OCI-LY7 (cell line): Measurements from ENCODE around the gene NLGN1. TPM values are rescaled to one million over a fixed set of nuclear protein-coding genes. Genes with fewer than 3 reads are reported as not detected.

ENCODE experiments used
- BruUV-seq: library from RNA; stranded (reverse); fragments of 400-500 nt; replicated peaks from 2 replicates; lab custom pipeline; 2021; lab: Mats Ljungman, UMichigan
- CTCF ChIA-PET: fragments of 300-600 bp; sonication (Branson Sonifier 250); formaldehyde crosslinking; loops from one replicate; lab custom pipeline; 2022; ENCODE audit warnings: antibody characterized with exemption; ENCODE audit not compliant: unreplicated experiment; lab: Charles Lee
- POLR2A ChIA-PET: fragments of 300-600 bp; sonication (Branson Sonifier 250); formaldehyde crosslinking; loops from one replicate; lab custom pipeline; 2022; ENCODE audit warnings: antibody characterized with exemption; lab: Charles Lee
- DNase-seq: peaks from one replicate; pipeline ENCODE4 v3.0.0-alpha.2; 2015; ENCODE audit warnings: low spot score
- H2AFZ ChIP-seq: fragments of 200-600 bp; sonication (generic), shearing (Covaris generic); 2 replicates; pipeline ENCODE4 v1.6.1; 2014; ENCODE audit warnings: mild to moderate bottlenecking, antibody characterized with exemption, low read length, moderate library complexity
- H3K27ac ChIP-seq: fragments of 200-600 bp; sonication (generic); 2 replicates; pipeline ENCODE4 v1.5.1; 2014; ENCODE audit warnings: mixed run types, low read depth, mild to moderate bottlenecking, moderate library complexity, low read length, inconsistent platforms; ENCODE audit not compliant: poor library complexity, severe bottlenecking
- H3K36me3 ChIP-seq: fragments of 200-600 bp; sonication (generic); 2 replicates; pipeline ENCODE4 v1.6.1; 2014; ENCODE audit warnings: mild to moderate bottlenecking, antibody characterized with exemption, low read length, moderate library complexity, mixed read lengths; ENCODE audit not compliant: insufficient read depth
- H3K4me1 ChIP-seq: fragments of 200-600 bp; sonication (generic); 2 replicates; pipeline ENCODE4 v1.5.1; 2014; ENCODE audit warnings: mild to moderate bottlenecking, low read length; ENCODE audit not compliant: insufficient read depth, poor library complexity, severe bottlenecking
- H3K4me2 ChIP-seq: fragments of 200-600 bp; sonication (generic); 2 replicates; pipeline ENCODE4 v1.6.1; 2014; ENCODE audit warnings: mild to moderate bottlenecking, low read length
- H3K4me3 ChIP-seq: fragments of 200-600 bp; sonication (generic); 2 replicates; pipeline ENCODE4 v1.5.1; 2014; ENCODE audit warnings: mild to moderate bottlenecking, low read depth, low read length; ENCODE audit not compliant: poor library complexity, severe bottlenecking
- H3K79me2 ChIP-seq: fragments of 200-600 bp; sonication (generic); 2 replicates; pipeline ENCODE4 v1.6.1; 2016; ENCODE audit warnings: low read depth, mild to moderate bottlenecking, low read length, moderate library complexity, mixed read lengths; ENCODE audit not compliant: insufficient read depth
- H3K9me2 ChIP-seq: fragments of 200-600 bp; sonication (generic); 2 replicates; pipeline ENCODE4 v1.6.1; 2016; ENCODE audit warnings: mild to moderate bottlenecking, low read length, mixed read lengths; ENCODE audit not compliant: insufficient read depth
- H3K9me3 ChIP-seq: fragments of 200-600 bp; sonication (generic); 2 replicates; pipeline ENCODE4 v1.6.1; 2014; ENCODE audit warnings: mild to moderate bottlenecking, mixed run types, low read length, mixed read lengths
- H4K20me1 ChIP-seq: fragments of 200-600 bp; sonication (generic); 2 replicates; pipeline ENCODE4 v1.6.1; 2014; ENCODE audit warnings: mild to moderate bottlenecking, antibody characterized with exemption, low read length, moderate library complexity, mixed read lengths; ENCODE audit not compliant: insufficient read depth
- EZH2phosphoT487 ChIP-seq: fragments of 200-600 bp; sonication (generic); IDR thresholded peaks from 2 replicates; pipeline ENCODE4 v1.6.1; 2018; ENCODE audit warnings: low read depth, borderline replicate concordance, mild to moderate bottlenecking, mixed run types, antibody characterized with exemption, low read length, moderate library complexity, mixed read lengths
- intact Hi-C: fragments of 100-400 bp; cut with micrococcal nuclease; formaldehyde crosslinking; loops from one replicate; pipeline ENCODE4 v1.10.0; 2022; ENCODE audit not compliant: unreplicated experiment
- total RNA-seq, 2 experiments: library from RNA; depleted of rRNA in 1 of 2; stranded (reverse); fragments of >200 nt in 1 of 2; shearing (Covaris generic) in 1 of 2; gene quantifications; 2 replicates each; pipeline ENCODE4 v1.2.3, GENCODE V29; 2014 to 2022
- TF ChIP-seq, protein P1 (sequence below): fragments of 200-600 bp; sonication (generic); conservative IDR thresholded peaks from 2 replicates; pipeline ENCODE4 v1.5.1; 2014; ENCODE audit warnings: mild to moderate bottlenecking, antibody characterized with exemption, low read length, moderate library complexity, mixed read lengths

Gene NLGN1
- total RNA-seq, 2 experiments from 2014 or later = not detected

DNA sequence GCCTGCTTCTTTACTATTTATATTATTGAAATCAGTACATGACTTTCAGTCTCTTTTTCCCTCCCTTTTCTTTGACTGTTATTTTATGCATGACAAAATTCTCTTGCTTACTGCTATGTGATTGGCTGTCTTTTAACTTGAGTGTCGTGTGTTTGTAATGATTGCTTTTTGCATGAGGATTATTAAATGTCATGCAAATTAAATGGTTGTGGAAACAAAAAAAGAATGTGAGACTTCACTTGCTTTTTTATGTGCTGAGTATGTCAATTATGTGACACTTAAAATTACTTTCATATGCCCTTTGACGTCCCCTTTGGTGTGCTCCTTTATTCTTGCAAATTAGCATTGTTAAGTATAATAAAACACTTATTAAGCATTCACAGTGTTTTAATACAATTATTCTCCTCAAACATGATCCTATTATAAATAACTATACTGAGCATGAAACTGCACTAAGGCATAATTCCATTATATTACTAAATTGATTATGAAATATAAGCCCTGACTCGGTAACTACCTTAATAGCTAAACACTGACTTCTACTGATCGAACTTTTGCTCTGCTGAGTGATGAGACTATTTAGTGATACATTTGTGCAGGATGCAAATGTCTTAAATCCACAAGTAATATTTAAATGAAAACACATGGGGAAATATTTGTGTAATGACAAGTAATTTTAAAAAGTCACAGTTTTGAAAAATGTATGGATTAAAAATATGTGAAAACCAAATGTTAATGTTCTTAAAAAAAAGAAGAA, 401.7 kb downstream of the NLGN1 start:
- Histone ChIP-seq H3K4me2 (no peak overlapping the region), H3K36me3 (no peaks in the 10 kb centered on the region), H3K4me3 (no peak overlapping the region), H3K9me3 (no peaks in the 10 kb centered on the region), H3K4me1 (no peaks in the 10 kb centered on the region), H4K20me1 (no peaks in the 10 kb centered on the region), H3K9me2 (no peaks in the 10 kb centered on the region), H3K27ac (no peak overlapping the region), H3K79me2 (no peaks in the 10 kb centered on the region), H2AFZ (no peak overlapping the region)
- no peak for DNase-seq
- POLR2A ChIA-PET = interaction anchor here (0.7 kb wide), 1 partner anchor 15 kb away, joined by 3 read pairs; no protein-coding TSS in a partner anchor
- no peak for TF ChIP-seq EZH2phosphoT487
- TF ChIP-seq, protein P1, sequence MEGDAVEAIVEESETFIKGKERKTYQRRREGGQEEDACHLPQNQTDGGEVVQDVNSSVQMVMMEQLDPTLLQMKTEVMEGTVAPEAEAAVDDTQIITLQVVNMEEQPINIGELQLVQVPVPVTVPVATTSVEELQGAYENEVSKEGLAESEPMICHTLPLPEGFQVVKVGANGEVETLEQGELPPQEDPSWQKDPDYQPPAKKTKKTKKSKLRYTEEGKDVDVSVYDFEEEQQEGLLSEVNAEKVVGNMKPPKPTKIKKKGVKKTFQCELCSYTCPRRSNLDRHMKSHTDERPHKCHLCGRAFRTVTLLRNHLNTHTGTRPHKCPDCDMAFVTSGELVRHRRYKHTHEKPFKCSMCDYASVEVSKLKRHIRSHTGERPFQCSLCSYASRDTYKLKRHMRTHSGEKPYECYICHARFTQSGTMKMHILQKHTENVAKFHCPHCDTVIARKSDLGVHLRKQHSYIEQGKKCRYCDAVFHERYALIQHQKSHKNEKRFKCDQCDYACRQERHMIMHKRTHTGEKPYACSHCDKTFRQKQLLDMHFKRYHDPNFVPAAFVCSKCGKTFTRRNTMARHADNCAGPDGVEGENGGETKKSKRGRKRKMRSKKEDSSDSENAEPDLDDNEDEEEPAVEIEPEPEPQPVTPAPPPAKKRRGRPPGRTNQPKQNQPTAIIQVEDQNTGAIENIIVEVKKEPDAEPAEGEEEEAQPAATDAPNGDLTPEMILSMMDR = no peak
- CTCF ChIA-PET = no interaction called here
- BruUV-seq = no TSS peak
- intact Hi-C loops = no loop called here

DNA sequence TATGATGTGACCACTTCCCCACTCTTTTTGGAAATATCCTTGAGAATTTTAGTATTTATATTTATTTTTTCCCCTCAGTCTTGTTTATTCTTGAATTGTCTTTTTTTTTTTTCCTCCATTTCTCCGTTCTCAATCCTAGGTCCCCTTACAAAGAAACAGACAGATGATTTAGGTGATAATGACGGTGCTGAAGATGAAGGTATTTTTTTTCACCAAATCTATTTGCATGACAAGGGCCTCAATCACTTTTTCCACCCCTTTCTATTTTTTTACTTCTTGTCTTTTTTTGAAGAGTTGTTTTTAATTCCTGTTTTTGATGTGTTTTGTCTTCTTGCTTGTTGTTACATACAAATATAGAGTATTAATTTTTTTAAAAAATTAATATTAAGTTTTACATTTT, 402.6 kb downstream of the NLGN1 start:
- intact Hi-C loops = no loop called here
- TF ChIP-seq EZH2phosphoT487 = no peak
- TF ChIP-seq, protein P1 = no peak
- Histone ChIP-seq H3K36me3 (no peaks in the 10 kb centered on the region), H3K4me2 (no peak overlapping the region), H3K27ac (no peak overlapping the region), H2AFZ (no peak overlapping the region), H4K20me1 (no peaks in the 10 kb centered on the region), H3K4me3 (no peak overlapping the region), H3K9me3 (no peaks in the 10 kb centered on the region), H3K9me2 (no peaks in the 10 kb centered on the region), H3K4me1 (no peaks in the 10 kb centered on the region), H3K79me2 (no peaks in the 10 kb centered on the region)
- ChIA-PET CTCF (no interaction called here), POLR2A (no interaction called here)
- no TSS peak for BruUV-seq
- no peak for DNase-seq

DNA sequence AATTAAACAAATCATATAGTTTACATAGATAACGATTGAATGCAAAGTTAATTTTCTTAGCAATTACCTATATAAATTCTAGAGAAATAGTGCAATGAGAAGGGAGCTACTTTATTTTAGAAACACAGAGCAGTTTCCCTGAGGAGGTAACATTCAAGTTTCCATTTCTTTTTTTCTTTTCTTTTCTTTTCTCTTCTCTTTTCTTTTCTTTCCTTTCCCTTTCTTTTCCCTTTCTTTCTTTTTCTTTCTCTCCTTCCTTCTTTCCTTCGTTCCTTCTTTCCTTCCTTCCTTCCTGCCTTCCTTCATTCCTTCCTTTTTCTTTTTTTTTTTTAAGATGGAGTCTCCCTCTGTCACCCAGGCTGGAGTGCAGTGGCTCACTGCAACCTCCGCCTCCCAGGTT, 417.3 kb downstream of the NLGN1 start:
- Histone ChIP-seq H2AFZ (no peak overlapping the region), H3K9me3 (no peaks in the 10 kb centered on the region), H3K9me2 (no peaks in the 10 kb centered on the region), H3K79me2 (no peaks in the 10 kb centered on the region), H4K20me1 (no peaks in the 10 kb centered on the region), H3K27ac (no peak overlapping the region), H3K4me3 (no peak overlapping the region), H3K4me1 (no peaks in the 10 kb centered on the region), H3K36me3 (no peaks in the 10 kb centered on the region), H3K4me2 (no peak overlapping the region)
- intact Hi-C loops = no loop called here
- ChIA-PET CTCF (no interaction called here), POLR2A (interaction anchor here (0.8 kb wide), 1 partner anchor 17 kb away, joined by 3 read pairs; no protein-coding TSS in a partner anchor)
- no peak for TF ChIP-seq EZH2phosphoT487
- TF ChIP-seq, protein P1 = no peak
- no peak for DNase-seq
- no TSS peak for BruUV-seq
